Endodermal cell (in vitro differentiated cells): ENCODE data around the gene KCTD17. TPM values are rescaled to one million over a fixed set of nuclear protein-coding genes. Genes with fewer than 3 reads are reported as not detected.

Experiments
- DNase-seq: peaks from one replicate; pipeline ENCODE4 v3.0.0-alpha.2; 2017
- H3K27ac ChIP-seq: 2 replicates; pipeline ENCODE4 v1.5.1; 2013; ENCODE audit warnings: mild to moderate bottlenecking, low read depth, low read length, moderate library complexity
- H3K27me3 ChIP-seq: 2 replicates; pipeline ENCODE4 v1.6.1; 2013; ENCODE audit warnings: mild to moderate bottlenecking, low read length, moderate library complexity; ENCODE audit not compliant: insufficient read depth, control insufficient read depth, poor library complexity, severe bottlenecking
- H3K36me3 ChIP-seq: 2 replicates; pipeline ENCODE4 v1.7.0; 2013; ENCODE audit warnings: mild to moderate bottlenecking, low read length, moderate library complexity; ENCODE audit not compliant: control insufficient read depth, insufficient read depth
- H3K4me1 ChIP-seq: one replicate; pipeline ENCODE4 v1.7.0; 2013; ENCODE audit warnings: low read length; ENCODE audit not compliant: control insufficient read depth, insufficient read depth
- H3K4me3 ChIP-seq: 2 replicates; pipeline ENCODE4 v1.5.1; 2013; ENCODE audit warnings: mild to moderate bottlenecking, low read length, moderate library complexity
- H3K9ac ChIP-seq: 2 replicates; pipeline ENCODE4 v1.6.1; 2013; ENCODE audit warnings: mild to moderate bottlenecking, low read length, moderate library complexity; ENCODE audit not compliant: poor library complexity, severe bottlenecking; ENCODE audit errors: extremely low read depth
- H3K9me3 ChIP-seq: 2 replicates; pipeline ENCODE4 v1.6.1; 2013; ENCODE audit warnings: mild to moderate bottlenecking, low read length, moderate library complexity; ENCODE audit not compliant: control insufficient read depth
- H3K27ac Mint-ChIP-seq: 2 replicates; pipeline ENCODE4 v1.8.0; 2020; ENCODE audit warnings: mixed read lengths
- H3K27me3 Mint-ChIP-seq: 2 replicates; pipeline ENCODE4 v1.8.0; 2021; ENCODE audit warnings: mild to moderate bottlenecking, mixed read lengths; ENCODE audit not compliant: insufficient read depth
- H3K36me3 Mint-ChIP-seq: 2 replicates; pipeline ENCODE4 v1.8.0; 2020; ENCODE audit warnings: low read depth, mixed read lengths
- H3K4me1 Mint-ChIP-seq: 2 replicates; pipeline ENCODE4 v1.8.0; 2020; ENCODE audit warnings: mixed read lengths
- H3K4me3 Mint-ChIP-seq: 2 replicates; pipeline ENCODE4 v1.8.0; 2020; ENCODE audit warnings: mild to moderate bottlenecking, moderate library complexity, mixed read lengths
- H3K9me3 Mint-ChIP-seq: 2 replicates; pipeline ENCODE4 v1.8.0; 2020; ENCODE audit warnings: mild to moderate bottlenecking, mixed read lengths
- WGBS, 2 experiments: methylation state at CpG; one replicate each; pipeline versions ENCODE4 v1.1.5 to v1.1.7; 2013; ENCODE audit warnings: missing lambda C conversion rate in 2 of 2, mixed read lengths in 1 of 2; ENCODE audit not compliant: insufficient coverage in 1 of 2, insufficient read length in 1 of 2; 5-methylcytosine and 5-hydroxymethylcytosine counted together
- total RNA-seq, 2 donors: library from RNA; stranded (reverse); fragmentation: NEBNext Ultra II Directional in 1 of 2; extraction: Animal tissue kit (Norgen Biotek cat#: 25700) in 1 of 2; gene quantifications; 2 replicates in 1 of 2; 3 replicates in 1 of 2; pipeline ENCODE4 v1.2.1, GENCODE V29; 2021
- TF ChIP-seq, protein P1 (sequence below): fragments of 200-600 bp; sonication (generic); conservative IDR thresholded peaks from 2 replicates; pipeline ENCODE4 v1.5.0; 2021; ENCODE audit warnings: antibody characterized with exemption, mild to moderate bottlenecking

The KCTD17 gene
- total RNA-seq, 2 donors from 2014 or later = 35.4 to 37.0 TPM

DNA sequence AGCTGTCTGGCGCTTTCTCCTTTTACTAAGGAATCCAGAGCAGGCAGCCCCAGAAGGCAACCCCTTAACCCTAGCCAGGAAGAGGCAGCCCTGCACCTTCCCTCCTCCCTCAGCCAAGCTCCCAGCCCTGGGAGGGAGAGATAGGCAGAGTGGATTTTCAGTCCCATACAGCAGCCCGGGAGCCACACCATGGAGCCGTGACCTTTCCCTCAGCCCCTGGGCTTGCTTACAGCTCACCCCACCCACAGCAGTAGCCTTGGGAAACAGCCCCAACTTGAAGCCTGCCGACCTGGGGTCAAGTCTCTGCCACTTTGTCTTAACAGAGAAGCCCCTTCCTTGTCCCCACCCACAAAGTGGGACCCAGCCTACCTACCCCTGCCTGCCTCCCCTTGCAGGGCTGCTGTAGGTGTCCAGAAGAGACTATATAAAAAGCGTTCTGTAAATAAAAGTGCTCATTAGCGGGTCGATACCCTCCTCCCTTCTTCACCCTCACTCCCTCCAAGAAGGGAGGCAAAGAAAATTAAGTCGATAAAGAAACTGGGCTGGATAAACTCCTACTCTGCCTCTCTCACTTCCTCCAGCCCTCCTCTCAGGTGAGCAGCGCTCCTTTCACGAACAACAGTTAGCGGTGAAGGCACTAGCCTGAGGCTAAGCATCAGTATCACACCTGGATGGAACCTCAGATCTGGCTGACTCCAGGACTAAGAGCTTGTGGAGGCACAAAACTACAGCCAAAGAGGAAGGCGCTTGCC, 36.5 kb upstream of the KCTD17 start:
- Mint-ChIP-seq H3K27me3 (peaks cover 3% of the 10 kb centered on the region), H3K36me3 (peaks cover 17% of the 10 kb centered on the region), H3K4me1 (peaks cover 15% of the 10 kb centered on the region), H3K27ac (no peak overlapping the region), H3K4me3 (no peak overlapping the region), H3K9me3 (no peaks in the 10 kb centered on the region)
- Histone ChIP-seq H3K27me3 (no peaks in the 10 kb centered on the region), H3K4me3 (no peak overlapping the region), H3K9me3 (no peaks in the 10 kb centered on the region), H3K4me1 (peaks cover 11% of the 10 kb centered on the region), H3K36me3 (peaks cover 18% of the 10 kb centered on the region), H3K9ac (no peak overlapping the region), H3K27ac (no peak overlapping the region)
- DNase-seq = no peak
- WGBS, 2 experiments = 82 to 90% methylated on average over 5 to 12 of the region's 12 CpGs
- TF ChIP-seq, protein P1, sequence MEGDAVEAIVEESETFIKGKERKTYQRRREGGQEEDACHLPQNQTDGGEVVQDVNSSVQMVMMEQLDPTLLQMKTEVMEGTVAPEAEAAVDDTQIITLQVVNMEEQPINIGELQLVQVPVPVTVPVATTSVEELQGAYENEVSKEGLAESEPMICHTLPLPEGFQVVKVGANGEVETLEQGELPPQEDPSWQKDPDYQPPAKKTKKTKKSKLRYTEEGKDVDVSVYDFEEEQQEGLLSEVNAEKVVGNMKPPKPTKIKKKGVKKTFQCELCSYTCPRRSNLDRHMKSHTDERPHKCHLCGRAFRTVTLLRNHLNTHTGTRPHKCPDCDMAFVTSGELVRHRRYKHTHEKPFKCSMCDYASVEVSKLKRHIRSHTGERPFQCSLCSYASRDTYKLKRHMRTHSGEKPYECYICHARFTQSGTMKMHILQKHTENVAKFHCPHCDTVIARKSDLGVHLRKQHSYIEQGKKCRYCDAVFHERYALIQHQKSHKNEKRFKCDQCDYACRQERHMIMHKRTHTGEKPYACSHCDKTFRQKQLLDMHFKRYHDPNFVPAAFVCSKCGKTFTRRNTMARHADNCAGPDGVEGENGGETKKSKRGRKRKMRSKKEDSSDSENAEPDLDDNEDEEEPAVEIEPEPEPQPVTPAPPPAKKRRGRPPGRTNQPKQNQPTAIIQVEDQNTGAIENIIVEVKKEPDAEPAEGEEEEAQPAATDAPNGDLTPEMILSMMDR = no peak

GRCh38 chr22:37015587-37015878, 36.0 kb upstream of the KCTD17 start:
- H3K9ac ChIP-seq = no peak overlapping the region
- TF ChIP-seq, protein P1 = peak; percentile 40
- H3K27ac ChIP-seq = no peak overlapping the region
- Mint-ChIP-seq H3K27ac (no peak overlapping the region), H3K9me3 (no peaks in the 10 kb centered on the region), H3K36me3 (peaks cover 17% of the 10 kb centered on the region), H3K4me1 (peaks cover 15% of the 10 kb centered on the region), H3K27me3 (peaks cover 3% of the 10 kb centered on the region), H3K4me3 (no peak overlapping the region)
- no peaks in the 10 kb centered on the region for H3K9me3 ChIP-seq
- no peaks in the 10 kb centered on the region for H3K27me3 ChIP-seq
- no peak overlapping the region for H3K4me3 ChIP-seq
- DNase-seq = no peak
- WGBS, 2 experiments = 91 to 96% methylated on average over 3 to 4 of the region's 4 CpGs
- H3K4me1 ChIP-seq = peaks cover 11% of the 10 kb centered on the region
- peaks cover 18% of the 10 kb centered on the region for H3K36me3 ChIP-seq

DNA sequence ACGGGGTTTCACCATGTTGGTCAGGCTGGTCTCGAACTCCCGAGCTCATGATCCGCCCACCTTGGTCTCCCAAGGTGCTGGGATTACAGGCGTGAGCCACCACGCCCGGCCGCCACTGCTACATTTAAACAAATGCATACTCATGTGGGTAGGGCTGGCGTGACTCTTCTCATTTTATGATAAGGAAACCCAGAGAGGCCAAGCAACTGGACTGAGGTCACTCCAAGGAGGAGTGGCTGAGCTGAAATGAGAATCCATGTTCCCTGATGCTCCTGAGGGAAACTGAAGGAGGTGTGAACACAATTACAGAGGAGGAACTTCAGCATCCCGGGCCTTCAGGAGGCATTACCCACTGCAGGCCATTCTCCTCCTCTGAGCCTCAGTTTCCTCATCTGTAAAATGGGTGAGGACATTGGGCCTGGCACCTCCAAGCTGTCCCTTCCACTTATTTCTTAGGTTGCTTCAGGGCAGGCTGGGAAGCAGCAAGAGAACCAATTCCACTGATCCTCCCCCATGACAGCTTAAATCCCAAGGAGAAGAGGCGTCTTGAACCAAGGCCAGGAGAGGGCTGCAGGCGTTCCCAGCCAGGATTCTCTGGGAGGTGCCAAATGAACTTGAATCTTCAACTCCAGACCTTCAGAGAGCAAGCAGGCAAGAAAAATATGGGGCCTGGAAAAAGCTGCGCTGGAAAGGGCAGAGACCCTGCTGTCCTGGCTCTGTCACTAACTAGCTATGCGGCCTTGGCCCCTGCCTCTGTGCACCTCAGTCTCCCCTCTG, 35.2 kb upstream of the KCTD17 start:
- DNase-seq = no peak
- no peak overlapping the region for H3K4me3 ChIP-seq
- Mint-ChIP-seq H3K9me3 (no peaks in the 10 kb centered on the region), H3K4me3 (no peak overlapping the region), H3K4me1 (peaks cover 15% of the 10 kb centered on the region), H3K27ac (no peak overlapping the region), H3K27me3 (no peaks in the 10 kb centered on the region), H3K36me3 (peaks cover 19% of the 10 kb centered on the region)
- H3K27ac ChIP-seq = no peak overlapping the region
- peaks cover 18% of the 10 kb centered on the region for H3K36me3 ChIP-seq
- H3K9me3 ChIP-seq = no peaks in the 10 kb centered on the region
- H3K9ac ChIP-seq = no peak overlapping the region
- H3K27me3 ChIP-seq = no peaks in the 10 kb centered on the region
- 95 to 96% methylated on average over 7 to 14 of the region's 14 CpGs for WGBS, 2 experiments
- H3K4me1 ChIP-seq = peaks cover 11% of the 10 kb centered on the region
- TF ChIP-seq, protein P1 = no peak
